Activated CD4-positive, alpha-beta T cell treated with anti-CD3 and anti-CD28 coated beads, Interleukin-2, amount 50 U/mL, for 4 hours (primary cell): Measurements from ENCODE around the gene S100A9.
"Not testable (repeated sequence)": the region's sequence is repeated elsewhere in the genome, so short reads cannot be mapped to it uniquely, and the experiment has no call there.

Experiments
- DNase-seq, 2 experiments: peaks; one replicate each; pipeline ENCODE4 v3.0.0-alpha.2; 2020

S100A9 gene

GRCh38 chr1:153357853-153358690, at the start of gene S100A9:
Gene S100A9 (plus strand): TSS chr1:153357854. CDS start chr1:153358284, 430 bp downstream.
- DNase-seq, result no peak

GRCh38 chr1:153308540-153308939, 49.1 kb upstream of the S100A9 start:
- DNase-seq, result no peak

DNA sequence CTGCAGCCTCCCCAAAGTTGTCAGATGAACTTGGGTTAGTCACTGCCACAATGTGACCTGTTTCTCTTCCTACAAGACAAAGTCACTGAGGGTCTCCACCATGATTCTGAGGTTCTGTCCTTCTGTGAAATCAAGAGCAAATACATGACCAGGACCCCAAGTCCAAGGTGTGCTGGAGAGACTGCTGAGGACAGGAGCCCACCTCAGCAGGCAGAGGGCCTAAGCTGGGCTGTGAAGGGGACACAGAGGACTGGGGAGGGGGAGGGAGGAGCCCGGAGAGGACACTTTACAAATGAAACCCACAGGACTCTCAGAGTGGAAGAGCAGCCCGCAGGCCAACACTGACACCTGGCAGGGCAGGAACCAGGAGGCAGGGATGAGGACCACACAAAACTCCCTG, 48.2 kb upstream of the S100A9 start:
- no peak for DNase-seq

- no peak for DNase-seq
Observed at GRCh38 chr1:153310526-153310925, 47.1 kb upstream of the S100A9 start.

GRCh38 chr1:153312570-153313186, 45.0 kb upstream of the S100A9 start, which contains the start of gene PGLYRP3:
Gene PGLYRP3 (minus strand): TSS chr1:153312952. CDS start chr1:153310665, 2,287 bp downstream.
- no peak for DNase-seq

DNA sequence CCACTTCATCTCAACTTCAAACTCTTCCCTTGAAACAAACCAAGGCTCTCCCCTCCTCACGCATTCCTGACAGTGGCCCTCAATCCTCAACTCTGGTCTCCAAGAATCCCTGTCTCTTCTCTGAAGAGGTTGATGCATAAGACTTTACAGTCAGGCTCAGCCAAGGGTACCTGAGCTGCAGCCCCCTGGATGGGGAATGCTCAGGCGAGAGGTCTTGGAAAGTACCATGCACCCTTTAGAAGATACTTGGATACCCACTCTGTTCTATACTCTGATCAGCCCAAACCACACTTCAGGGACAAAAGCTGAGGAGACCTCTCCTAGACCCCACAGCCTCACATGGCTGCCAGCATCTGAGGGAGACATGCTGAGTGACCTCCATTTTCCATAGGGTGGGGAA, 44.4 kb upstream of the S100A9 start:
- no peak for DNase-seq

DNA sequence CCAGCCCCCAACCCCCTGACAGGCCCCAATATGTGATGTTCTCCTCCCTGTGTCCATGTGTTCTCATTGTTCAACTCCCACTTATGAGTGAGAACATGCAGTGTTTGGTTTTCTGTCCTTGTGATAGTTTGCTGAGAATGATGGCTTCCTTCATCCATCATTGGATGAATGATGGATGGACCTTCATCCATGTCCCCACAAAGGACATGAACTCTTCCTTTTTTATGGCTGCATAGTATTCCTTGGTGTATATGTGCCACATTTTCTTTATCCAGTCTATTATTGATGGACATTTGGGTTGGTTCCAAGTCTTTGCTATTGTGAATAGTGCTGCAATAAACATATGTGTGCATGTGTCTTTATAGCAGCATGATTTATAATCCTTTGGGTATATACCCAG, 43.3 kb upstream of the S100A9 start:
- not testable (repeated sequence) for DNase-seq

GRCh38 chr1:153316013-153316412, 41.6 kb upstream of the S100A9 start:
- not testable (repeated sequence) for DNase-seq

GRCh38 chr1:153318145-153318544, 39.5 kb upstream of the S100A9 start:
- DNase-seq, result not testable (repeated sequence)

- no peak for DNase-seq
Observed at GRCh38 chr1:153322568-153322967, 35.1 kb upstream of the S100A9 start.

DNA sequence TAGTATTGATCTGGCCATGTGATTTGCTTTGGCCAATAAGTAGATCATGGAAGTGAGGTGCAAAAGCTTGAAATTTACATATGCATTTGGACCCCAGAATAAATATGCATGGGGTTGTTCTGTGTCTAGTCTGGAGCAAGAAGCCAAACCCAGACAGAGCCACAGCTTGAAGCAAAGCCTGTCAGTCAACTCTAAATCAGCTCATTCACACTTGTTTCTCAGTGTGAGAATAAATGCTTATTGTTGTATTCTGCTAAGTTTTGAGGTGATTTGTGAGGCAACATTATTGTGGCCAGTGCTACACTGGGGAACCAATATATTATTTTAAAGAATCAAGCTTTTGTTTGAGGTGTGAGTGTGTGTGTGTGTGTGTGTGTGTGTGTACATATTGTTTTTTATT, 32.7 kb upstream of the S100A9 start:
- DNase-seq, result no peak

DNA sequence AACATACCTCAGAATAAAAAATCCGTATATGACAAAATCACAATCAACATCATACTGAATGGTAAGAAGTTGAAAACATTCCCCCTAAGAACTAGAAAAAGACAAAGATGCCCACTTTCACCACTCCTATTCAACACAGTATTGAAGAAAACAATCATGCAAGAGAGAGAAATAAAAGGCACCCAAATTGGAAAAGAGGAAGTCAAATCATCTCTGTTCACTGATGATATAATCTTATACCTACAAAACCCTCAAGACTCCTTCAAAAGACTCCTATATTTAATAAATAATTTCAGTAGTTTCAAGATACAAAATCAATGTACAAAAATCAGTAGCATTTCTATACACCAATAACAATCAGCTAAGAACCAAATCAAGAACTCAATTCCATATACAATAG, 23.8 kb upstream of the S100A9 start:
- DNase-seq, result no peak

- DNase-seq, result no peak
Observed at GRCh38 chr1:153336650-153337049, 21.0 kb upstream of the S100A9 start.

GRCh38 chr1:153337980-153338853, 19.4 kb upstream of the S100A9 start:
- DNase-seq, result no peak

GRCh38 chr1:153339802-153340201, 17.9 kb upstream of the S100A9 start:
- DNase-seq, result no peak

- DNase-seq, result no peak
Observed at GRCh38 chr1:153340356-153340755, 17.3 kb upstream of the S100A9 start.

GRCh38 chr1:153341431-153341934, 16.2 kb upstream of the S100A9 start:
- no peak for DNase-seq

DNA sequence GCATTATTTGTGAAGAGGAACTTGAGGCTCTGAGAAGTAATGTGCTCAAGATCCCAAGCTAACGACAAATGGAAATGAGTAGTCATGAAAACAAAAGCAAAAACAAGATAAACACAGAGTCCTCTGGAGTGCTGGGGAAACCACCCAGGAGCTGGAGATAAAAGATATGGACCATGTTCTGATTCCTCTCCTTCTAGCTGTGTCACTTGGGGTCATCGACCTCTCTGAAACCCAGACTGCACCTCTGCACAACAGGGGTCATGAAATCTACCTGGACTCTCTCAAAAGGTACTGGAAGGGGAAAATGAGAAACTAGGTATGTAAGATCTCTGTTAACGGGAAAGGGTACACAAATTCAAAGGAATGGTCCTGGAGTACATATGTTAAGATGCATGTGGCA, 15.5 kb upstream of the S100A9 start:
- DNase-seq, result no peak

GRCh38 chr1:153343040-153343681, 14.5 kb upstream of the S100A9 start:
- DNase-seq, result no peak

DNA sequence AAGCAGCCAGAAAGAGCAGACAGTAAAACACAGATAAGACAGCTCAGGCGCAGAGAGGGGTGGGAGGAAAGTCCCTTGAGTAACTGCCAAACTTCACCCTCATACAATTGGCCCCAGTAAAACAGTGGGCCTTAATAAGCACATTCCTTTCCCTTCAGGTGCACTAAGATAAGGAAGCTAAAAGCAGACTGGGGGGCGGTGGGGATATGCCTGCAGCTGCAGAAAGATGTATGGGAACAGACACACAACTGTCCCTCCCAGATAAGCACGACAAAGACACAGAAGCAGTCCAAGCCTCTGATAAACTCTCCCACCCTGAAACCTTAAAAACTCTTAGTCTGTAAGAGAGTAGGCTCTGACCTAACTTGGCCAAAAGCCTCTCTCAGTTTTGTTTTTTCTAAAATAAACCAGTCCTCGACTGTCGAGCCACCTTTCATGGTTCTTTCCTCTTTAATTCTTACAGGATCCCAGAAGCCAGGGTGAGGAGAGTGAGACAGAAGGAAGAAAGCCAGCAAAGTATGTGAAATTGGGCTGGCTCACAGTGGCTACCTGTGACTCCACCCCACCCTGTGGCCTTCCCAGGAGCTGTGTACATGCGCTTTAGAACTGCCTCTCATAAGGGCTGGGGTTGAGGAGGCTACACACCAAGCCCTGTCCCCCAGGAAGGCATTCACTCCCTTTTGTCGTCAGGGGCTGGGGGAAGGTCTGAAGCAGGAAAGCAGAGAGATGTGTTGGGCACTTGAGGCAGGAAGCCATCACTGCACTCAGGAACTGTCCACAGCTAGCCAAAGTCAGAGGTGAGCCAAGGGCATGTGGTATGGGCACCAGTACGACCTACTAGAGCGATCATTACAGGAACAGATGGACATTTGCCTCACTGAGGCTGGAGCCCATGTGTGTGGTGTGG, 13.6 kb upstream of the S100A9 start:
- DNase-seq, result no peak

GRCh38 chr1:153344718-153345025, 13.0 kb upstream of the S100A9 start:
- no peak for DNase-seq
